HG02571 (cell line): ENCODE data around the gene BACE2.
"Not testable (repeated sequence)": the region's sequence is repeated elsewhere in the genome, so short reads cannot be mapped to it uniquely, and the experiment has no call there.

Experiments
- ATAC-seq: cut with Tn5 transposase; IDR thresholded peaks from one replicate; pipeline ENCODE4 v1.9.1; 2021; ENCODE audit warnings: mild to moderate bottlenecking, moderate library complexity; ENCODE audit not compliant: unreplicated experiment

Gene BACE2

DNA sequence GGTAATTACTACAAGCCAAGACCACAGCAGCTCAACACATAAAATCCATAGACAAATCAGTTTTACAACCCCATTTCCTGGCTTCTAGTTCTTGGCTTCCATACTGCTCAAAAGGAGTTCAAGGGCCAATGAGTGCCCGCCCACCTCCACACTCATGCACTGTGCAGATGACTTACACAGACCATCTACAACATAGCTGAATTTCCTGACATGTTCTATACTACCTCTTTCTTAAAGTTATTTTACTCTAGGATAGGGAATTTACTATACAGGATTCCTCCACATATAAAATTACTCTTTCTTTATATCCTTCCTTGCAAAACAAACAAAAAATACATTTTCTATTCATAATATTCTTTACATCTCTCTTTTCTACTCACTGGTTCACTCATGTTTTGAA, 14.6 kb downstream of the BACE2 start:
- no peak for ATAC-seq

GRCh38 chr21:41183575-41183974, 15.6 kb downstream of the BACE2 start:
- no peak for ATAC-seq

DNA sequence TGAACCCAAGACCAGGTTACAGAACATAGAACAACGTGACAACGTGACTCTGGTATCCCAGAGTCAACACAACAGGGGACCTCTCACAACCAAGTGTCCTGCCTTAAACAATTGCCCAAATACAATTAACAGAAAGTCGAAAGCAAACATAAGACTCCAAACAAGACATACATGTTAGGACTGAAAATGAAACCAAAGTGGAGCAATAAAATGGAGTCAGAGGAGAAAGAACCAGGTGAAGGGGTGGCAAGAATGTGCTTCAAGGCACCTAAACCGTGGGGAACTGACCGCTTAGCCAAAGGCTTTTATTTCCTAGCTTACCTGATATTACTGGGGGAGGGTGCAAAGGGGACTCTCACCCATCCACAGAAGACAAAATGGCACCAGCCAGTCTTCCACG, 17.8 kb downstream of the BACE2 start:
- ATAC-seq: no peak

DNA sequence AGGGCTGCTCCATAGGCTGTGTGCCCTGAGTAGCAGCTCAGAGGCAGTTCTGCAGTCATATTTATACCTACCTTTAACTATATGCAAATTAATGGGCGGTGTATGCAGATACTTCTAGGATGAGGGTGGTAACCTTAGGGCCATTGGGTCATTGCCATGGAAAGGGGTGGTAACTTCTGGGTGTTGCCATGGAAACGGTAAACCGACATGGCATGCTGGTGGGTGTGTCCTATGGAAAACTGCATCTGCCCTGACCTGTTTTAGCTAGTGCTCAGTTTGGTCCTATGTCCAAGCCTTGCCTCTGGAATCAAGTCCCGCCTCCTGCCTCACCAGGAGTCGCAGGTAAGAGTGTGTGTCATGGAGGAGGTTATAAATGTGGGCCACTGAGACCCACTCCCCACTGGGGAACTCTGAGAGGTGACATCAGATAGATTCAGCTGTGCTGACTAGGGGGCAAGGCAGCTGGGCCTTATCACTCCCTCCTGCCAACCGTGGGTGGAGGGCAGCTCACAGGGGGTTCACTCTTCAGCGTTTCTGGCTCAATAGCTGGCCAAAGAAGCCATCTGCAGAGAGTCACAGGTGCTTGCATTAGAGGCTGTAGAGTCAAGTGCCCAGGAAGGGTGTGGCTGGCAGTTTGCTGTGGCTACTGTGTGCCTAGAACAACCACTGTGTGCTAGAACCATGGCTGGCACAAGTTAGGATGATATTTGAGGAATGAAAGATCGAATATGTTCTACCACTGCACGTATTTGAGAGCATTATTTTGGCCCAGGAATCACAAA, 19.0 kb downstream of the BACE2 start:
- no peak for ATAC-seq

DNA sequence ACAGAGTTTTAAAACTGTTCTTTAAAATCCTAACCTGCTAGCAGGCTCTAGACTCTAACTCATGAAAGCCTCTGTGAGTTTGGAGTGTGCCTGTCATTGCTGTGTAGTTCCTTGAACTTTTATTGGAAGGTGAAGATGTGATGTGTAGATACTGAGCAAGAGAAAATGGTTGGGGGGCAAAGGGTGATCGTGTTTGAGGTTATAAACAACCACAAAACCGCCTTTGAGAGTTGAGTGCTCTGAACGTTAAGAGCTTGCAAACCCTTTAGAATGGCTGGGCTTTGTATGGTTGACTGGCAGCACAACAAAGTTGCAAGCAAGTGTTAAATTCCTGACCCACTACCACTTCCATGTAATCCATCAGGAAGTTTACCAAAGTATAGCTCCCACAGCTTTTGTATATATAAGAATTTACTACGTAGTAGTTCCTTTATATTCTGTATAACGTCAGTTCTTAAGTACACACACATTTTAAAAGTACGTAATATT, 19.6 kb downstream of the BACE2 start:
- ATAC-seq: no peak

DNA sequence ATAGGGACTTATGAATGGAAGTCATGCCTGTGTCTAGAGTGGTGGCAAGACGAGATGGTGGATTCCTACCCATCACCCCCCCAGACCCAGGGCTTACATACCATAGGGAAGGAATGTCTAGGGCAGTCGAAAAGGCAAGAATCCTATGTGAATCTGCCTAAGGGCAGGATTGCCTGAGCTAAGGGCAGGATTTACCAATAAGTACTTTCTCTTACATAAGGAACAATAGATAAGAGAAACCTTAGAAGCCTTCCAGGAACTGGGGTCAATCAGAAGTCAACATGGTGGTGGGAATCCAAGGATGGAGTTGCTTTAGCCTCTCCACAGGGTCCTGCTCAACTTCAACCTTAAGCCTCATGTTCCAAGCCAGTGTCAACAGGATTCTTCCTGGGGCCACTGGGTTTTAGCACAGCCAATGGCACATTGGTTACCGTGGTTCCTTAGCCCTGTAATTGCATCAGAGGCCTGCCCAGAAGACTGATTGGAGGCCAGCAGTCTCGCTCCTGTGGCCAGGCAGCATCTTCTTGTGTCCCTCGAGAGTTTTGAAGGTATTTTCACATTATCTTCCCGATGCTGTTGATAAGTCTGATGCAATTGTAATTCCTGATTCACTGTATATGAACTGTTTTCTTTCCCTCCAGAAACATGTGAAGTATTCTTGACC, 20.7 kb downstream of the BACE2 start:
- no peak for ATAC-seq

GRCh38 chr21:41189150-41189745, 21.3 kb downstream of the BACE2 start:
- ATAC-seq: no peak

GRCh38 chr21:41192552-41192951, 24.6 kb downstream of the BACE2 start:
- ATAC-seq: not testable (repeated sequence)

GRCh38 chr21:41195311-41195710, 27.4 kb downstream of the BACE2 start:
- no peak for ATAC-seq

DNA sequence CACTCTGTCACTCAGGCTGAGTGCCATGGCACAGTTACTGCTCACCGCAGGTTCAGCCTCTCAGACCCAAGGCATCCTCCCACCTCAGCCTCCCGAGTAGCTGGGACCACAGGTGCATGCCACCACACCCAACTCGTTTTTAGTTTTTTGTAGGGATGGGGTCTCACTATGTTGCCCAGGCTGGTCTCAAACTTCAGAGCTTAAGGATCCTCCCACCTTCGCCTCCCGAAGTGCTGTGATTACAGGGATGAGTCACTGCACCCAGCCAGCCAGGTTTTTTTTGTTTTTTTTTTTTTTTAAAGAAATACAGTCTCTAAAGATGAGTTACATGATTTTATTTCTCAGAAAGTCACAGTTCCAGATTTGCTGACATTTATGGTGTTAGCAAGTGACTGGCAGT, 29.0 kb downstream of the BACE2 start:
- ATAC-seq: no peak

GRCh38 chr21:41197582-41197981, 29.6 kb downstream of the BACE2 start:
- no peak for ATAC-seq

DNA sequence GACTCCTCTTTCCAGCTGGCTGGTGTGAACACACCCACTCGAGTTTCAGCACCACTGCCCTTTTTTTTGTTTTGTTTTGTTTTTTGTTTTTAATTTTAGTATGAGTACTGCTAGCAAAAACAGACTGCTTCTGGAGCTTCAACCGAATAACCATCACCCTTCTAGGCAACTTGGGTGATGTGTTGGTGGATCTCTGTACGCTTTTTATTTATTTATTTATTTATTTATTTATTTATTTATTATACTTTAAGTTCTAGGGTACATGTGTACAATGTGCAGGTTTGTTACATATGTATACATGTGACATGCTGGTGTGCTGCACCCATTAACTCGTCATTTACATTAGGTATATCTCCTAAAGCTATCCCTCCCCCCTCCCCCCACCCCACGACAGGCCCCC, 30.7 kb downstream of the BACE2 start:
- ATAC-seq: not testable (repeated sequence)

DNA sequence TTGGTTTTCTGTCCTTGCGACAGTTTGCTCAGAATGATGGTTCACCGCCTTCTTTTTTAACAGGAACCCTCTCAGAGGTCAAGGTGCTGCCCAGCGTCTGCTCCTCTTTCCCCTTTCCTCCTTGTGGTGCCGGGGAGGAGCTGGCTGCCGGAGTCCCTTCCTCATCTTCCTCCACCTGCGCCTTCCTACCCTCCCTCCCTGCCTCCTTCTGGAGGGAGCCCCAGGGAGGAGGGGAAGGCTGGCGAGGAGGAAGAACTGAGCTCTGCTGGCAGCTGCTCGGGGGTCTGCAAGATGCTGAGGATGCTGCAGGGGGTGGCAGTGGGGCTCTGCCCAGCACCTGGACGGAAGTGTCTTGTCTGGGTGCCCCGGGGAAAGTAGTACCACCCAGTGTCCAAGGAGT, 31.2 kb downstream of the BACE2 start:
- no peak for ATAC-seq

DNA sequence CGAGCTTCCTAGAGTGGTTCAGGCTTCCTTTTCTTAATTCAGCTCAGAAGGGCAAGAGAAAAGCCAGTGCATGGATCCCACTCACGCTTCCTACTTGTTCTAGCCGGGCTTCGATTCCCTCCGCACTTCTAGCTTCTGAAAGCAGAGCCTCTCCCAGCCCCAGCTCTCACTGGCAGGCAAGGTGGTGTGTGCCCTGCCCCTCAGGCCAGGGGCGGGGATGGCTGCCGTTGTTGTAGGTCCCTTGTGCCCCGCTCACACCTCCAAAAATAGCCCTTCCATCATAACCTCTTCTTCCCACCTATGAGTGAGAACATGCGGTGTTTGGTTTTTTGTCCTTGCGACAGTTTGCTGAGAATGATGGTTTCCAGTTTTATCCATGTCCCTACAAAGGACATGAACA, 31.6 kb downstream of the BACE2 start:
- ATAC-seq: no peak

DNA sequence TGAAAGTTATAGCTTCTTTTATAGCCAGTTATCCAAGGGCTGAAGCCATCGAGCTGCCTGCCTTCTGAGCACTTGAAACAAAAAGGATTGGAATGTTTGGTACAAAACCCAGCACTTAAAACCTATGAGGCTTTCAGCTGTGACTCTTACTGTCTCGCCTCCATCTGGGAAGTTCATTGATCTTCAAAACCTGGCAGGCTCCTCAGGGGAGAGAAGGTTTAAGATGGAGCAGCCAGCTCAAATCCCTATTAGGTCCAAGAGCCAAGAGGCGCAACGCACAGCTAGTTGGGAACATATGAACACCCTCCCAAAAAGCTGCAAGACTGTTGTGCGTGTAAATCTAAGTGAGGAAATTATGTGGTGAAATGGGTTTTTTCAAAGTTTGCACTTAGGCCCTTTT, 33.4 kb downstream of the BACE2 start:
- ATAC-seq: no peak

DNA sequence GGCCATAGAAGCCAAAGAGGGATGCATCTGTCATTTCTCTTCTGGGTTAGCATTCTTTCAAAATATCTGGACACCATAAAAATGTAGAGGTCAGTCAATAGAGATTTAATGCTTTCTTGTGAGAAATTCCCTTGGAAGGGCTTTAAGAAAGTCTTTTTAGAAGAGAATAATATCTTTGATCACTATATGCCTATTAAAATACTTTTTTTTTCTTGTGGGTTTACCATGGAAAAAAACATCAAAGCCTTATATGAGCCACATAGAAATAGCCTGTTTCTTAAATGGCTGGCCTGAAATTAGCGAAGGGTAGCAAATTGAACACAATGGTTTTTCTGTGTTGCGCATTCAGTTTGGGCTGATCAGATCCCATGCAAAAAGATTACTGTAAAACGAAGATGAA, 36.8 kb downstream of the BACE2 start:
- ATAC-seq: no peak

GRCh38 chr21:41207401-41208375, 39.7 kb downstream of the BACE2 start:
- no peak for ATAC-seq

GRCh38 chr21:41208376-41208763, 40.4 kb downstream of the BACE2 start:
- no peak for ATAC-seq

DNA sequence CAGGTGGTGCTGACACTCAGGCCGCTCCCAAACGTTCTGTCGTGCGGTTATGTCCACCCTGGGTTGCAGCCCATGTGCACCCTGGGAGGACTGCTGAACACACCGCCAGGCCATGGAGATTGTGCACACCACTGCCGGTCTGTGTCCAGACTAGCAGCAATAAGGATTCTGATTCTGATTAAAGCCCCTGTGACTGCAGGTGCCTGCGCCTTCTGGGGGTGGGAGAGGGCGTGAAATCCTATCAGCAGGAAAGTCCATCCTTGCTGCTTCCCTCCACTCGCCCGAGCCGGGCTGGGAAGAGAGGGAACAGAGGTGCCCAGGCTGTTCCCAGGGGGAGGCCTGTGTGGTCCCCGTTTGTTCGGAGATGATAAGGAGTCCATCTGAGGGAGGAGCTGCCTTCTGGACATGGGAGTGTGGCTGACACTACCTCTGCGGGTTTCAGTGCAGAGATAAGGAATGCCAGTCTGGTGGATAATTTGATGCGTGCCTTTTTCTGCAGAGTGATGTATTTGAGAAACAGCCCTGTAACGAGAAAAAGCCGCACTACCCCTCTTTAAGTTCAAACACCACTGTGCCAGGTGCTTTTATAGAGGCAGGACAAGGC, 41.2 kb downstream of the BACE2 start:
- no peak for ATAC-seq

DNA sequence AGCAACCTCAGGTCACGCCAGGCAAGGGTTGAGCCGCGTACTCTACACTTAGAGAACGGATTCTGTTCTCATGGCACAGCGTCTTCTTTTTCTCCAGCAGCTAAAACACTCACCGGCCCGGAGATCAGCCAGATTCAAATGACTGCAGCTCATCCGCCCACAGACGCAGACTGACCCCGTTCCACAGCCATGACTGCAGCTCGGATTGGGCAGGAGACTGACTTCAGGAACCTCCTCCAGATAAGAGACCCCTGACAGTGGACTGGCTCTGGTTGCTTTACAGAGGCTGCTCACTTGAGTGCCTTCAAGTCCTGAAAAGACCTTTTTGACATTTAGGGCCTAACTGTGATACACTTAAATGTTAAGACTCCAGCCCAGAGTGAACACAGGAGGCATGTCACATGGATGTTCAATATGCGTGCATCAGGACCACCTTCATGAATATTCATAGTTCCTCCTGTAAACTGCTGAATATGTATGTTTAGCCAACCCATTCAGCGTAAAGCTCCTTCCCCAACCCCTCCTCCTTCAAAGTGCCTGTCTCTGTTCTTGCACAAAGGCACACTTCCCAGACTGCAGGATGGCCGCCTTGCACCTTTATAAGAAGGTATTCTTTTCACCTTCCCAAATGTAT, 42.6 kb downstream of the BACE2 start:
- no peak for ATAC-seq
